ENCODE measurements around the gene PEA15. TPM values are rescaled to one million over a fixed set of nuclear protein-coding genes. Genes with fewer than 3 reads are reported as not detected.
A peak's percentile ranks its signal among the peaks of the same experiment; 100 is the strongest.

Gene PEA15
- polyA plus RNA-seq, 4 donors: 15.2 to 116 (median 47.9) TPM

GRCh38 chr1:160260406-160261382 is 55.5 kb downstream of the PEA15 start:
- Histone ChIP-seq H3K36me3 (ENCODE audit: control insufficient read depth in 3 of 3, insufficient read depth in 2 of 3, low read depth in 1 of 3, low read length in 3 of 3) (peaks cover 0 to 3% (median 0%) of the 10 kb centered on the region in 3 donors), H3K27ac (ENCODE audit: low read depth in 1 of 3, low read length in 2 of 3) (peak overlapping the region in 2 of 3 donors; percentile 46 to 91), H3K27me3 (ENCODE audit: control insufficient read depth in 3 of 3, insufficient read depth in 3 of 3, low read length in 3 of 3) (no peaks in the 10 kb centered on the region), H3K4me3 (ENCODE audit: low read depth in 1 of 3, low read length in 3 of 3) (peak overlapping the region in 2 of 3 donors; percentile 74 to 99), H3K4me1 (ENCODE audit: control insufficient read depth in 3 of 3, insufficient read depth in 2 of 3, low read depth in 1 of 3, low read length in 2 of 3) (peaks cover 3 to 12% (median 7%) of the 10 kb centered on the region in 3 donors), H3K9me3 (ENCODE audit: control insufficient read depth in 2 of 2, insufficient read depth in 1 of 2, low read depth in 1 of 2, low read length in 1 of 2) (no peaks in the 10 kb centered on the region)
- 38 to 45% (median 43%) methylated on average over 6 of the region's 6 CpGs for WGBS, 3 donors
- FAIRE-seq (no peak), DNase-seq (peak in 1 of 2 donors; percentile 63)

- Histone ChIP-seq H3K36me3 (ENCODE audit: control insufficient read depth in 3 of 3, insufficient read depth in 2 of 3, low read depth in 1 of 3, low read length in 3 of 3) (peaks cover 0 to 3% (median 0%) of the 10 kb centered on the region in 3 donors), H3K27me3 (ENCODE audit: control insufficient read depth in 3 of 3, insufficient read depth in 3 of 3, low read length in 3 of 3) (no peaks in the 10 kb centered on the region), H3K4me3 (ENCODE audit: low read depth in 1 of 3, low read length in 3 of 3) (peak overlapping the region; percentile 74 to 99 (median 91)), H3K4me1 (ENCODE audit: control insufficient read depth in 3 of 3, insufficient read depth in 2 of 3, low read depth in 1 of 3, low read length in 2 of 3) (peaks cover 3 to 12% (median 7%) of the 10 kb centered on the region in 3 donors), H3K9me3 (ENCODE audit: control insufficient read depth in 2 of 2, insufficient read depth in 1 of 2, low read depth in 1 of 2, low read length in 1 of 2) (no peaks in the 10 kb centered on the region), H3K27ac (ENCODE audit: low read depth in 1 of 3, low read length in 2 of 3) (peak overlapping the region; percentile 85 to 98 (median 91))
- peak; percentile 71 to 84 for DNase-seq
- 0% methylated on average over 8 of the region's 8 CpGs for WGBS, 3 donors
- no peak for FAIRE-seq
Observed at GRCh38 chr1:160261556-160261892, 56.3 kb downstream of the PEA15 start.

- WGBS, 3 donors: 0 to 1% (median 0%) methylated on average over 62 to 67 of the region's 67 CpGs
- H3K4me3 ChIP-seq (ENCODE audit: low read depth in 1 of 3, low read length in 3 of 3): peak within 1 kb of the TSS; percentile 74 to 99 (median 91)
- FAIRE-seq: no peak
- H3K27me3 ChIP-seq (ENCODE audit: control insufficient read depth in 3 of 3, insufficient read depth in 3 of 3, low read length in 3 of 3): no peaks in the 10 kb centered on the region
- peaks cover 3 to 12% (median 7%) of the 10 kb centered on the region in 3 donors for H3K4me1 ChIP-seq (ENCODE audit: control insufficient read depth in 3 of 3, insufficient read depth in 2 of 3, low read depth in 1 of 3, low read length in 2 of 3)
- H3K27ac ChIP-seq (ENCODE audit: low read depth in 1 of 3, low read length in 2 of 3): peak within 1 kb of the TSS; percentile 85 to 98 (median 91)
- H3K9me3 ChIP-seq (ENCODE audit: control insufficient read depth in 2 of 2, insufficient read depth in 1 of 2, low read depth in 1 of 2, low read length in 1 of 2): no peaks in the 10 kb centered on the region
- H3K36me3 ChIP-seq (ENCODE audit: control insufficient read depth in 3 of 3, insufficient read depth in 2 of 3, low read depth in 1 of 3, low read length in 3 of 3): peaks cover 0 to 3% (median 0%) of the 10 kb centered on the region in 3 donors
- DNase-seq: peak; percentile 99
Observed at GRCh38 chr1:160261893-160262794, 57.0 kb downstream of the PEA15 start, which contains the start of gene DCAF8. DCAF8 (minus strand) TSS chr1:160262549; CDS start chr1:160244008, 18,541 bp downstream.

GRCh38 chr1:160264795-160265307 is 59.7 kb downstream of the PEA15 start:
- WGBS, 3 donors: 70 to 83% (median 73%) methylated on average over 4 of the region's 4 CpGs
- FAIRE-seq: no peak
- no peak overlapping the region for H3K4me3 ChIP-seq (ENCODE audit: low read depth in 1 of 3, low read length in 3 of 3)
- no peaks in the 10 kb centered on the region for H3K36me3 ChIP-seq (ENCODE audit: control insufficient read depth in 3 of 3, insufficient read depth in 2 of 3, low read depth in 1 of 3, low read length in 3 of 3)
- H3K27me3 ChIP-seq (ENCODE audit: control insufficient read depth in 3 of 3, insufficient read depth in 3 of 3, low read length in 3 of 3): no peaks in the 10 kb centered on the region
- H3K9me3 ChIP-seq (ENCODE audit: control insufficient read depth in 2 of 2, insufficient read depth in 1 of 2, low read depth in 1 of 2, low read length in 1 of 2): no peaks in the 10 kb centered on the region
- no peak for DNase-seq
- peaks cover 3 to 12% (median 7%) of the 10 kb centered on the region in 3 donors for H3K4me1 ChIP-seq (ENCODE audit: control insufficient read depth in 3 of 3, insufficient read depth in 2 of 3, low read depth in 1 of 3, low read length in 2 of 3)
- no peak overlapping the region for H3K27ac ChIP-seq (ENCODE audit: low read depth in 1 of 3, low read length in 2 of 3)

Other genes with a start within 250 kb of the PEA15 start
- 10 to 100 TPM in 1 of 4 donors, 1 to 10 TPM in 3; 1.1 to 16.2 (median 2.7) TPM for gene PIGM, start 173.4 kb upstream of the PEA15 start, polyA plus RNA-seq
- under 1 TPM in 2 of 4 donors, not detected in 2; 0.25 to 0.47 TPM for gene KCNJ10, start 135.2 kb upstream of the PEA15 start, polyA plus RNA-seq
- gene KCNJ9, start 123.8 kb upstream of the PEA15 start, polyA plus RNA-seq: under 1 TPM in 2 of 4 donors, not detected in 2; 0.04 to 0.19 TPM
- gene IGSF8, start 106.8 kb upstream of the PEA15 start, polyA plus RNA-seq: 10 to 100 TPM; 11.0 to 34.5 (median 21.5) TPM
- 1 to 10 TPM in 2 of 4 donors, under 1 TPM in 2; 0.22 to 5.3 (median 1.2) TPM for gene ATP1A2, start 89.6 kb upstream of the PEA15 start, polyA plus RNA-seq
- under 1 TPM in 2 of 4 donors, not detected in 2; 0.12 to 0.24 TPM for gene ATP1A4, start 53.8 kb upstream of the PEA15 start, polyA plus RNA-seq
- gene CASQ1, start 14.8 kb upstream of the PEA15 start, polyA plus RNA-seq: 1 to 10 TPM in 1 of 4 donors, under 1 TPM in 3; 0.45 to 2.1 (median 0.60) TPM
- 100 to 1,000 TPM in 1 of 4 donors, 10 to 100 TPM in 3; 43.5 to 145 (median 59.1) TPM for gene DCAF8, start 57.2 kb downstream of the PEA15 start, polyA plus RNA-seq
- gene PEX19, start 79.7 kb downstream of the PEA15 start, polyA plus RNA-seq: 10 to 100 TPM; 20.8 to 52.3 (median 24.5) TPM
- 100 to 1,000 TPM in 2 of 4 donors, 10 to 100 TPM in 2; 79.7 to 143 (median 93.2) TPM for gene COPA, start 137.9 kb downstream of the PEA15 start, polyA plus RNA-seq
- gene NCSTN, start 138.0 kb downstream of the PEA15 start, polyA plus RNA-seq: 100 to 1,000 TPM in 1 of 4 donors, 10 to 100 TPM in 3; 50.1 to 138 (median 59.6) TPM
- under 1 TPM; 0.15 to 0.67 (median 0.37) TPM for gene NHLH1, start 161.7 kb downstream of the PEA15 start, polyA plus RNA-seq
- gene VANGL2, start 195.2 kb downstream of the PEA15 start, polyA plus RNA-seq: 10 to 100 TPM in 1 of 4 donors, 1 to 10 TPM in 1, under 1 TPM in 2; 0.27 to 20.6 (median 3.0) TPM